Breast epithelium (tissue), 3 donors: Measurements from ENCODE around the gene PPT2.

Experiments
- CTCF ChIP-seq, 3 donors: fragments of 450-650 bp; IDR thresholded peaks; one replicate each; pipeline ENCODE4 v1.5.1; 2016 to 2017; ENCODE audit warnings: antibody characterized with exemption in 3 of 3, mild to moderate bottlenecking in 3 of 3, moderate library complexity in 3 of 3
- POLR2A ChIP-seq: fragments of 450-650 bp; IDR thresholded peaks from one replicate; pipeline ENCODE4 v1.6.1; 2016; ENCODE audit warnings: antibody characterized with exemption, mild to moderate bottlenecking, moderate library complexity
- POLR2AphosphoS5 ChIP-seq, 3 donors: sonication (generic); formaldehyde crosslinking; IDR thresholded peaks; one replicate each; pipeline ENCODE4 v1.6.1; 2017; ENCODE audit warnings: antibody characterized with exemption in 3 of 3

GRCh38 chr6:32117461-32117860 is 36.5 kb upstream of the PPT2 start:
- no peak for TF ChIP-seq CTCF (IDR thresholded peaks at IDR 0.05)
- TF ChIP-seq POLR2A = no peak
- no peak for TF ChIP-seq POLR2AphosphoS5 (IDR thresholded peaks at IDR 0.05)
